ENCODE data around the gene HIPK4.

DNA sequence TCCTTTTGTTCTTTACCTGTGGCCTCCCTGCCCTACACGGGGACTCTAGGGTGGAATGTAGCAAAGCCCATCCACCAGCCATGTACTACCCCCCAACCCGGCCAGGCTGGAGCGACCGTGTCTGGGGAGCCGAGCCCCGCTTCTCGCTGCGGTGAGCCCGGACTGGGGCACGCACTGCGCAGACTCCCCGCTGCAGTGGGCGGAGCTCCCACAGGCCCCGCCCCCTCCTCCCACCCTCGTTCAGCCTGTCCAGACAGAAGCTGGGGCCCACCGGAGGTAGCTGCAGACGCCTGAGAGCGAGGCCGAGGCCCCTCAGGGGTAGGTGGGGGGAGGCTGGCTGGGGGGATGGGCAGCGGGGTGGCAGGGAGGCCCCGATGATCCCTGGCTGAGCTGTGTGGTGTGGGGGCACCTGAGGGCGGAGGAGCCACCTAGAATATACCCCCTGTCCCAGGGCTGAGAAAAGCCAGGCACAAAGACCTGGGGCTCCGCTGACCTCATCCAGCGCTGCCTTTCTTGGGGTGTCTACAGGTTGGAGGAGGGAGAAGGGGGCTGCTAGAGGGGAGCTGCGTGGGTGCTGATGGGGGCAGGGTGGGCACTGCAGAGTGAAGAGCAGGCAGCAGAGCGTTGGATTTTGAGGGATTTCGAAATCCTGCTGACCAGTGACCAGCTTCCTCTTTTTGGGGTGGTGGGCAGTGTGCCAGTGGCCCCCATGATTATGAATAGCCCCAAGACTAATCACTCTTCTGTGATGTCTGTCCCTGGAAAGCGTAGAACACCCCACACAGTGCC lies 24.2 kb downstream of the HIPK4 start:
- TF ChIP-seq, protein P1, sequence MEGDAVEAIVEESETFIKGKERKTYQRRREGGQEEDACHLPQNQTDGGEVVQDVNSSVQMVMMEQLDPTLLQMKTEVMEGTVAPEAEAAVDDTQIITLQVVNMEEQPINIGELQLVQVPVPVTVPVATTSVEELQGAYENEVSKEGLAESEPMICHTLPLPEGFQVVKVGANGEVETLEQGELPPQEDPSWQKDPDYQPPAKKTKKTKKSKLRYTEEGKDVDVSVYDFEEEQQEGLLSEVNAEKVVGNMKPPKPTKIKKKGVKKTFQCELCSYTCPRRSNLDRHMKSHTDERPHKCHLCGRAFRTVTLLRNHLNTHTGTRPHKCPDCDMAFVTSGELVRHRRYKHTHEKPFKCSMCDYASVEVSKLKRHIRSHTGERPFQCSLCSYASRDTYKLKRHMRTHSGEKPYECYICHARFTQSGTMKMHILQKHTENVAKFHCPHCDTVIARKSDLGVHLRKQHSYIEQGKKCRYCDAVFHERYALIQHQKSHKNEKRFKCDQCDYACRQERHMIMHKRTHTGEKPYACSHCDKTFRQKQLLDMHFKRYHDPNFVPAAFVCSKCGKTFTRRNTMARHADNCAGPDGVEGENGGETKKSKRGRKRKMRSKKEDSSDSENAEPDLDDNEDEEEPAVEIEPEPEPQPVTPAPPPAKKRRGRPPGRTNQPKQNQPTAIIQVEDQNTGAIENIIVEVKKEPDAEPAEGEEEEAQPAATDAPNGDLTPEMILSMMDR (IDR thresholded peaks at IDR 0.05), result no peak
- no peak for TF ChIP-seq POLR2A (IDR thresholded peaks at IDR 0.05)

All from right lobe of liver (tissue), 4 donors.